Esophagus muscularis mucosa (tissue), 4 donors: Measurements from ENCODE around the gene CELF2.

Experiments used
- CTCF ChIP-seq, 3 experiments: fragments of 200-600 bp in 2 of 3; fragments of 450-650 bp in 1 of 3; sonication (generic) in 2 of 3; IDR thresholded peaks; one replicate each; pipeline ENCODE4 v1.5.1; 2017 to 2019; ENCODE audit warnings: antibody characterized with exemption in 3 of 3, mild to moderate bottlenecking in 2 of 3, moderate library complexity in 1 of 3
- EP300 ChIP-seq: sonication (generic); formaldehyde crosslinking; IDR thresholded peaks from one replicate; pipeline ENCODE4 v1.6.1; 2017; ENCODE audit warnings: antibody characterized with exemption
- POLR2A ChIP-seq: fragments of 450-650 bp; IDR thresholded peaks from one replicate; pipeline ENCODE4 v1.6.1; 2017; ENCODE audit warnings: antibody characterized with exemption, moderate library complexity, mild to moderate bottlenecking, low read depth

- TF ChIP-seq CTCF (IDR thresholded peaks at IDR 0.05) (no peak), EP300 (no peak), POLR2A (no peak)
Observed at GRCh38 chr10:11204351-11204942, 186.8 kb downstream of the CELF2 start.
